PC-9 (cell line): ENCODE data around the gene MICAL2.

Experiments used
- CTCF ChIP-seq: fragments of 200-600 bp; sonication (generic); conservative IDR thresholded peaks from 2 replicates; pipeline ENCODE4 v1.6.1; 2017; ENCODE audit warnings: mixed run types, antibody characterized with exemption, mild to moderate bottlenecking, moderate library complexity
- EZH2 ChIP-seq: fragments of 200-600 bp; sonication (generic); IDR thresholded peaks from 2 replicates; pipeline ENCODE4 v1.8.0; 2017; ENCODE audit warnings: antibody characterized with exemption, low read depth

- TF ChIP-seq CTCF (no peak), EZH2 (no peak)
Measured at GRCh38 chr11:12210200-12210599, 99.8 kb downstream of the MICAL2 start.
